ENCODE results near the gene KYAT1. TPM values are rescaled to one million over a fixed set of nuclear protein-coding genes. Genes with fewer than 3 reads are reported as not detected.
"Not testable (repeated sequence)": the region's sequence is repeated elsewhere in the genome, so short reads cannot be mapped to it uniquely, and the experiment has no call there.

Gene KYAT1
- total RNA-seq, 1 experiment from 2014 or later, result 8.9 TPM

DNA sequence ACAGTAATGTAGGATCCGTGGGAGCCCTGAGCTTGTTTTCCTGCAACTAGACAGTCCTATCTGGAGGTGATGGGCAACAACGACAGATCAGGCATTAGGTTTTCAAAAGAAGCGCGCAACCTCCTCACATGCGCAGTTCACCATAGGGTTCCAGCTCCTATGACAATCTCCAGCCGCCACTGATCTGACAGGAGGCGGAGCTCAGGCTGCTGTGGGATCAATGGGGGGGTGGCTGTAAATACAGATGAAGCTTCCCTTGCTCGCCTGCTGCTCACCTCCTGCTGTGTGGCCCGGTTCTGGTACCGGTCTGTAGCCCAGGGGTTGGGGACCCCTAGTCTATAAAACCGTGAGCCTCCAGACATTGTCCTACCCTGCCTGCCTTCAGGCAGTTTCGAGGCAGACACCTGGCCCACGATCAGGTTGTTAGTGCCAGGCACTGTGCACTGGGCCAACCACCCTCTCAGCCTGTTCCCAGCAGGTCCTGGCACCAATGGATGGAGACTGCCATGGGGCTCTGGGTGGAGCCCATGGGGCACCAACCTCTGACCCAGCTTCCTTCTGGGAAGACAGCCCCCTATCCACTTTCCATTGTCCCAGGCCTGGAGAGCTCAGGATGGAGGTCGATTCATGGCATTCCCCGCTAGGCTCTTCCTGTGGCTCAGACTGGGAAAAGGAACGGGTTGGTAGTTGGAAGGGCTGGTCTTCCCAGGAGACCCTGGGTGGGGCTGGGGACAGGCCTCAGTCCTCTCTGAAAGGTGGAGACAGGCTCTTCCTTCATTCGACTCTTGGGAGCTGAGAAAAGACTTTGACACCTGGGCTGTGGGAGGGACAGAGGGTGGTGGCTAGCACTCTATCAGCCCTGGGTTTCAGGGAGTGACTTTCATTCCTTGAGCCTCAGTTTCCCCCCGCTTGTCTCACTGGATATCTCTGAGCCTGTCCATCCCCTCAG, 61.8 kb downstream of the KYAT1 start:
- no peak for DNase-seq (ENCODE audit: low read depth)

DNA sequence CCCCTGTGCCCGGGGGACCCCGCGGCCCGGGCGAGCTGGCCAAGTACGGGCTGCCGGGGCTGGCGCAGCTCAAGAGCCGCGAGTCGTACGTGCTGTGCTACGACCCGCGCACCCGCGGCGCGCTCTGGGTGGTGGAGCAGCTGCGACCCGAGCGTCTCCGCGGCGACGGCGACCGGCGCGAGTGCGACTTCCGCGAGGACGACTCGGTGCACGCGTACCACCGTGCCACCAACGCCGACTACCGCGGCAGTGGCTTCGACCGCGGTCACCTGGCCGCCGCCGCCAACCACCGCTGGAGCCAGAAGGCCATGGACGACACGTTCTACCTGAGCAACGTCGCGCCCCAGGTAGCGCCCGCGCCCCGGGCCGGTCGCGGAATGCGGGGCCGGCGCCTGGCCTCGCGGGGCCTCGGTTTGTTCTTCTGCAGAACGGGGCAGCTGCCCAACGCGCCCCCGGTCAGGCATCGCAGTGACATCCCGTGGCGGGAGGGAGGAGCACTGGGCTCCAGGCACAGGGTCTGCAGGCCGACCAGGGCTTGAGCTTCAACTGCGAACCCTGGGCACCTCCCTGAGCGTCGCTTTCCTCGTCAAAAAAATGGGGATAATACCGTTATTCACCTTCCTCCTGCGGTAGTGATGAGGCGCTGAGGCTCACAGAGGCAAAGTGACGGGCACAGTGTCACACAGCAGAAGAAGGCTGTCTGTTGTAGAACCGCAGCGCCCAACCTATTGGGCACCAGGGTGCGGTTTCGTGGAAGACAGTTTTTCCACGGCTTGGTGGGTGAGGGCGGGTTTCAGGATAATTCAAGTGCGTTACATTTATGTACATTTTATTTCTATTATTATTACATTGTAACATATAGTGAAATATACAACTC, 62.7 kb downstream of the KYAT1 start:
- DNase-seq (ENCODE audit: low read depth), result peak; percentile 53

- DNase-seq (ENCODE audit: low read depth), result peak; percentile 99
These were observed 63.5 kb downstream of the KYAT1 start, which contains the start of gene ENDOG for GRCh38 chr9:128818099-128818838. Gene ENDOG, plus strand, starts transcription at chr9:128818500. Its CDS starts 185 bp downstream, at chr9:128818685.

GRCh38 chr9:128810873-128811272, 70.9 kb downstream of the KYAT1 start:
- no peak for DNase-seq (ENCODE audit: low read depth)

GRCh38 chr9:128809831-128810230, 71.9 kb downstream of the KYAT1 start:
- no peak for DNase-seq (ENCODE audit: low read depth)

DNA sequence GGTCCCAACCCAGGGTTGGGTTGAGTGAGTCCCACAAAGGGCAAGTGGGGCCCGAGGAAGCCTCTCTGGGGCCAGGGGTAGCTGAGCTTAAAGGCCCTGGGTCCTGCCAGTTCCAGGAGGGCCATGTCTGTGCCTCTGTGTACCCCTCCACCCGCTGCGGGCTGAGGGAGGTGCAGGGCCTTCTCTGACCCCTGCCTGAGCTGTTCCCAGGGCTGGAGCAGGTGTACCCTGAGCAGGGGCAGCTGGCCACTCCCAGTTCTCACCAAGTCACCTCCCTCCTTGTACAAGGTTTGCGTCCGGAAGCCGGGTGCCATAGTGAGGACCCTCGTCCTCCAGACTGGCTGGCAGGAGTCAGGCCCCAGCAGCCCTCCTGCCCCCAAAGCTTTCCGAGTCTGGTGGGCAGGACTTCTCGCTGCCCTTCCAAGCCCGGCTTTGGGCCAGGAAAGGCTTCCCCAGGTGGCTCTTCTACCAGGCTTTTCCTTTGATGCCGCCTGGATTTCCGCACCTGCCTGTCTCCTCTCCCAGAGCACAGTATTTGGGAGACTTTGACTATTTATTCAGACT, 72.6 kb downstream of the KYAT1 start:
- no peak for DNase-seq (ENCODE audit: low read depth)

DNA sequence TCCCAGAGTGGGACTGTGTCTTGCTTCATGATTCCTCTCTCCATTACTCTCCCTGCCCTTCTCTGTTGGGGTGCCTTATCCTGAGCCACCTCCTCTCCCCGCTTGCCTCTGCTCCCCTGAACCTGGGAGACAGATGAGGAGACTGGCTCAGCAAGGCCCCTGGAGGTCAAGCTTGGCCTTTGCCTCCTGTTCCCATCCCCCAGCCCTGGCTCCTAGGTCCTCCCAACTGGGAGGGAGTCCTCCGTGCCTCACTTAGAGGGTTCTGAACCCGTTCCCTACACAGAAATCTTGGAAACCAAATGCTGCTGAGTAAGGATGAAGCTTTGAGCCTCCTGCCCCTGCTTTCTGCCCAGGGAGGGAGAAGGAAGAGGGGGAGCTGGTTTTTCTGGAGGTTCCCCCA, 73.2 kb downstream of the KYAT1 start:
- DNase-seq (ENCODE audit: low read depth), result no peak

GRCh38 chr9:128807827-128808226, 73.9 kb downstream of the KYAT1 start:
- no peak for DNase-seq (ENCODE audit: low read depth)

GRCh38 chr9:128805661-128806060, 76.1 kb downstream of the KYAT1 start:
- DNase-seq (ENCODE audit: low read depth), result no peak

GRCh38 chr9:128802482-128802881, 79.3 kb downstream of the KYAT1 start:
- DNase-seq (ENCODE audit: low read depth), result no peak

- DNase-seq (ENCODE audit: low read depth), result no peak
These were observed 81.7 kb downstream of the KYAT1 start for GRCh38 chr9:128800061-128800460.

DNA sequence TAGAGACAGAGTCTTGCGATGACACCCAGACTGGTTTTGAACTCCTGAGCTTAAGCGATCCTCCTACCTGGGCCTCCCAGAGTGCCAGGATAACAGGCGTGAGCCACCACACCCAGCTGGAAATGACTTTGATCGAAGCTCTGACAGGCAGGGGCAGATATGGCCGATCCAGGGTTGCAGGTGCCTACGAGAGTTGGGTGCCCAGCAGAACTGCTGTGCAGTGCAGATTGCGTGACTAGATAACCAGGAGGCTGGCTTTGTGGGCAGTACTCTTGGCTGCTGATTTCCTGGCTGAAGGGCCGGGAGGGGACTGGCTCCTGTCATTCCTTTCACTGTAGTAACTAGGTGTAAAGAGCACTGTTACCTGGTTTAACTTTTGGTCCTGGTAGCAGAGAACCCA, 82.9 kb downstream of the KYAT1 start:
- no peak for DNase-seq (ENCODE audit: low read depth)

- not testable (repeated sequence) for DNase-seq (ENCODE audit: low read depth)
These were observed 86.8 kb downstream of the KYAT1 start for GRCh38 chr9:128794961-128795360.

- no peak for DNase-seq (ENCODE audit: low read depth)
These were observed 88.6 kb downstream of the KYAT1 start for GRCh38 chr9:128792978-128793686.

- DNase-seq (ENCODE audit: low read depth), result no peak
These were observed 89.6 kb downstream of the KYAT1 start for GRCh38 chr9:128792134-128792533.

DNA sequence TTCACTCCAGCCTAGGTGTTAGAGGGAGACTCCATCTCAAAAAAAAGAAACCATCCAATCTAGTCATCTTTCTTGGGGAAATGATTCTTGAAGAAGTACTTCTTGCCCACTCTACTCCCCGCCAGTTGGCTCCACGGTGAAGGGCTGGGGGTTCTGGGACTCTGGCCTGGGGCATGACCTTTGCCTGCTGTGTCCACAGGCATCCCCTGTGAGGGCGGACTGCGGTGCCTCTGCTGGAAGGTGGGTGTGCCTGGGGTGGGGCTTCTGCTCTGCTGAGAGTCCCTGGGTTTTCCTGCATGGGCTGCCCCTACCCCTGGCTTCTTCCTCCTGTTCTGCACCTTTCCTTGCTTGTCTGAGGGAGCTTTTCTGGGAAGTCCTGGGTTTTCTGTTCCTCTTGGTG, 91.2 kb downstream of the KYAT1 start:
- DNase-seq (ENCODE audit: low read depth), result no peak

GRCh38 chr9:128788445-128788844, 93.3 kb downstream of the KYAT1 start:
- no peak for DNase-seq (ENCODE audit: low read depth)

- DNase-seq (ENCODE audit: low read depth), result no peak
These were observed 94.1 kb downstream of the KYAT1 start for GRCh38 chr9:128787659-128788058.

- peak; percentile 92 for DNase-seq (ENCODE audit: low read depth)
These were observed 94.8 kb downstream of the KYAT1 start, which contains the start of gene TBC1D13 for GRCh38 chr9:128786681-128787601. Gene TBC1D13, plus strand, starts transcription at chr9:128787253. Its CDS starts 101 bp downstream, at chr9:128787354.

Measured in Daoy (cell line).